ENCODE results near the gene GDF15. TPM values are rescaled to one million over a fixed set of nuclear protein-coding genes. Genes with fewer than 3 reads are reported as not detected.

GDF15 gene
- polyA plus RNA-seq, 1 donor (not counting 4 experiments of a cell fraction or from before 2014, with no cell fraction given), result 0.31 TPM

GRCh38 chr19:18434411-18435175, 48.6 kb downstream of the GDF15 start:
- TF ChIP-seq EZH2 (IDR thresholded peaks at IDR 0.05; ENCODE audit: low read length), result no peak
- TF ChIP-seq, protein P1, sequence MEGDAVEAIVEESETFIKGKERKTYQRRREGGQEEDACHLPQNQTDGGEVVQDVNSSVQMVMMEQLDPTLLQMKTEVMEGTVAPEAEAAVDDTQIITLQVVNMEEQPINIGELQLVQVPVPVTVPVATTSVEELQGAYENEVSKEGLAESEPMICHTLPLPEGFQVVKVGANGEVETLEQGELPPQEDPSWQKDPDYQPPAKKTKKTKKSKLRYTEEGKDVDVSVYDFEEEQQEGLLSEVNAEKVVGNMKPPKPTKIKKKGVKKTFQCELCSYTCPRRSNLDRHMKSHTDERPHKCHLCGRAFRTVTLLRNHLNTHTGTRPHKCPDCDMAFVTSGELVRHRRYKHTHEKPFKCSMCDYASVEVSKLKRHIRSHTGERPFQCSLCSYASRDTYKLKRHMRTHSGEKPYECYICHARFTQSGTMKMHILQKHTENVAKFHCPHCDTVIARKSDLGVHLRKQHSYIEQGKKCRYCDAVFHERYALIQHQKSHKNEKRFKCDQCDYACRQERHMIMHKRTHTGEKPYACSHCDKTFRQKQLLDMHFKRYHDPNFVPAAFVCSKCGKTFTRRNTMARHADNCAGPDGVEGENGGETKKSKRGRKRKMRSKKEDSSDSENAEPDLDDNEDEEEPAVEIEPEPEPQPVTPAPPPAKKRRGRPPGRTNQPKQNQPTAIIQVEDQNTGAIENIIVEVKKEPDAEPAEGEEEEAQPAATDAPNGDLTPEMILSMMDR (optimal IDR thresholded peaks at IDR 0.05 in 1 of 3, IDR thresholded peaks at IDR 0.05 in 1 of 3, conservative IDR thresholded peaks at IDR 0.05 in 1 of 3; ENCODE audit: extremely low read depth in 1 of 3, insufficient read depth in 2 of 3, low read length in 3 of 3), result no peak
- no peak overlapping the region for H3K4me2 ChIP-seq (ENCODE audit: control insufficient read depth, extremely low read depth, insufficient read depth, low read depth, low read length)
- dilution Hi-C loops (cut with MboI; ENCODE audit: extremely low pct_ligation_motif_present, low sequenced_read_pairs), result no loop called here

GRCh38 chr19:18435178-18435841, 49.4 kb downstream of the GDF15 start:
- DNase-seq (ENCODE audit: low read depth, low spot score) (no peak), FAIRE-seq (no peak)
- H3K27ac ChIP-seq (ENCODE audit: control insufficient read depth, insufficient read depth, low read length), result no peak overlapping the region
- no peak overlapping the region for H3K9ac ChIP-seq (ENCODE audit: control insufficient read depth, extremely low read depth, insufficient read depth, low read length)
- no peaks in the 10 kb centered on the region for H3K27me3 ChIP-seq (ENCODE audit: control insufficient read depth, extremely low read depth, insufficient read depth, low read length)
- H4K20me1 ChIP-seq (ENCODE audit: control insufficient read depth, extremely low read depth, insufficient read depth, low read length), result no peaks in the 10 kb centered on the region
- peaks cover 20% of the 10 kb centered on the region for H3K4me1 ChIP-seq (ENCODE audit: control insufficient read depth, extremely low read depth, insufficient read depth, low read length)
- no peaks in the 10 kb centered on the region for H3K9me3 ChIP-seq (ENCODE audit: control insufficient read depth, low read depth, low read length)
- H3K9me1 ChIP-seq (ENCODE audit: control insufficient read depth, extremely low read depth, insufficient read depth, low read length), result peaks cover 5% of the 10 kb centered on the region
- H3K4me3 ChIP-seq (ENCODE audit: control insufficient read depth in 2 of 3, extremely low read depth in 1 of 3, insufficient read depth in 2 of 3, low read depth in 1 of 3, low read length in 3 of 3), result no peak overlapping the region
- dilution Hi-C loops (cut with MboI; ENCODE audit: extremely low pct_ligation_motif_present, low sequenced_read_pairs), result no loop called here
- peaks cover 0 to 1% of the 10 kb centered on the region in 2 experiments for H3K36me3 ChIP-seq (ENCODE audit: control insufficient read depth in 2 of 2, extremely low read depth in 1 of 2, insufficient read depth in 2 of 2, low read length in 2 of 2)
- H3K79me2 ChIP-seq (ENCODE audit: control insufficient read depth, insufficient read depth, low read length), result no peaks in the 10 kb centered on the region
- H3K4me2 ChIP-seq (ENCODE audit: control insufficient read depth, extremely low read depth, insufficient read depth, low read depth, low read length), result no peak overlapping the region
- H2AFZ ChIP-seq (ENCODE audit: control insufficient read depth, low read length), result no peak overlapping the region
- TF ChIP-seq EZH2 (IDR thresholded peaks at IDR 0.05; ENCODE audit: low read length), result no peak
- TF ChIP-seq, protein P1 (optimal IDR thresholded peaks at IDR 0.05 in 1 of 3, IDR thresholded peaks at IDR 0.05 in 1 of 3, conservative IDR thresholded peaks at IDR 0.05 in 1 of 3; ENCODE audit: extremely low read depth in 1 of 3, insufficient read depth in 2 of 3, low read length in 3 of 3), result no peak

More at GRCh38 chr19:18434411-18435175, 48.6 kb downstream of the GDF15 start:
- no peak overlapping the region for H3K4me3 ChIP-seq (ENCODE audit: control insufficient read depth in 2 of 3, extremely low read depth in 1 of 3, insufficient read depth in 2 of 3, low read depth in 1 of 3, low read length in 3 of 3)
- FAIRE-seq, result no peak
- H3K9me3 ChIP-seq (ENCODE audit: control insufficient read depth, low read depth, low read length), result no peaks in the 10 kb centered on the region
- no peak overlapping the region for H3K9ac ChIP-seq (ENCODE audit: control insufficient read depth, extremely low read depth, insufficient read depth, low read length)
- DNase-seq (ENCODE audit: low read depth, low spot score), result no peak
- peaks cover 18% of the 10 kb centered on the region for H3K4me1 ChIP-seq (ENCODE audit: control insufficient read depth, extremely low read depth, insufficient read depth, low read length)
- H3K36me3 ChIP-seq (ENCODE audit: control insufficient read depth in 2 of 2, extremely low read depth in 1 of 2, insufficient read depth in 2 of 2, low read length in 2 of 2), result peaks cover 0 to 1% of the 10 kb centered on the region in 2 experiments
- no peaks in the 10 kb centered on the region for H3K79me2 ChIP-seq (ENCODE audit: control insufficient read depth, insufficient read depth, low read length)
- no peaks in the 10 kb centered on the region for H3K27me3 ChIP-seq (ENCODE audit: control insufficient read depth, extremely low read depth, insufficient read depth, low read length)
- H3K27ac ChIP-seq (ENCODE audit: control insufficient read depth, insufficient read depth, low read length), result no peak overlapping the region
- H4K20me1 ChIP-seq (ENCODE audit: control insufficient read depth, extremely low read depth, insufficient read depth, low read length), result no peaks in the 10 kb centered on the region
- no peak overlapping the region for H2AFZ ChIP-seq (ENCODE audit: control insufficient read depth, low read length)
- peaks cover 5% of the 10 kb centered on the region for H3K9me1 ChIP-seq (ENCODE audit: control insufficient read depth, extremely low read depth, insufficient read depth, low read length)

All from keratinocyte (primary cell).